Kidney (tissue), 14 donors: ENCODE measurements around the gene AP1AR. TPM values are rescaled to one million over a fixed set of nuclear protein-coding genes. Genes with fewer than 3 reads are reported as not detected.

ENCODE experiments used
- DNase-seq, 5 donors: peaks; one replicate each; pipeline ENCODE4 v3.0.0-alpha.2; 2013 to 2020
- FAIRE-seq: peaks from 2 replicates; lab custom pipeline; 2012; peaks lifted over from hg19 to GRCh38; lab: Jason Lieb, UNC
- H3K27ac ChIP-seq, 2 donors: one replicate each; pipeline ENCODE4 v1.7.0; 2013; ENCODE audit warnings: low read depth in 2 of 2, low read length in 2 of 2, inconsistent platforms in 1 of 2
- H3K27me3 ChIP-seq: one replicate; pipeline ENCODE4 v1.7.1; 2013; ENCODE audit warnings: low read length, inconsistent platforms; ENCODE audit not compliant: control insufficient read depth, insufficient read depth
- H3K36me3 ChIP-seq, 3 donors: one replicate each; pipeline versions ENCODE4 v1.7.0 to v1.7.1; 2013; ENCODE audit warnings: low read length in 3 of 3, control low read depth in 1 of 3, inconsistent platforms in 1 of 3; ENCODE audit not compliant: insufficient read depth in 3 of 3, control insufficient read depth in 2 of 3
- H3K4me1 ChIP-seq, 3 donors: one replicate each; pipeline versions ENCODE4 v1.7.0 to v1.7.1; 2013; ENCODE audit warnings: low read length in 3 of 3, inconsistent platforms in 1 of 3, low read depth in 1 of 3; ENCODE audit not compliant: control insufficient read depth in 2 of 3, insufficient read depth in 2 of 3
- H3K4me3 ChIP-seq, 3 donors: one replicate each; pipeline versions ENCODE4 v1.7.0 to v1.8.1; 2013; ENCODE audit warnings: low read length in 3 of 3, control low read depth in 1 of 3, inconsistent platforms in 1 of 3
- H3K9ac ChIP-seq, 3 donors: one replicate each; pipeline versions ENCODE4 v1.7.0 to v1.7.1; 2013; ENCODE audit warnings: low read length in 3 of 3, control low read depth in 1 of 3, inconsistent platforms in 1 of 3
- H3K9me3 ChIP-seq, 3 donors: one replicate each; pipeline versions ENCODE4 v1.7.0 to v1.7.1; 2013; ENCODE audit warnings: low read length in 3 of 3, control low read depth in 1 of 3, inconsistent platforms in 1 of 3; ENCODE audit not compliant: control insufficient read depth in 2 of 3, insufficient read depth in 1 of 3
- intact Hi-C: fragments of 100-400 bp; cut with DNase I; formaldehyde crosslinking; loops from one replicate; pipeline ENCODE4 v1.11.1; 2022
- polyA plus RNA-seq: library from polyadenylated mRNA; stranded (reverse); fragments of 350-450 nt; fragmentation: Illumina TruSeq; extraction: RNeasy Lipid Tissue Mini Kit (QIAGEN cat#74804); gene quantifications from one replicate; pipeline ENCODE4 v1.2.3, GENCODE V29; 2014; ENCODE audit warnings: low read depth, low replicate concordance; ENCODE audit not compliant: insufficient read depth
- total RNA-seq: library from RNA; stranded (reverse); fragmentation: NEBNext Ultra II Directional; extraction: Animal tissue kit (Norgen Biotek cat#: 25700); gene quantifications from one replicate; pipeline ENCODE4 v1.2.1, GENCODE V29; 2021
- TF ChIP-seq, protein P1 (sequence below): IDR thresholded peaks from 3 replicates; pipeline ENCODE4 v1.5.1; 2012; ENCODE audit warnings: mild to moderate bottlenecking, moderate library complexity, borderline replicate concordance; ENCODE audit not compliant: insufficient read depth; ENCODE audit errors: extremely low read depth
- donor health status: control.
- donor health status: control.
- donor health status: control.
- donor health status: control.
- donor health status: control.
- donor health status: DM: yes; HTN: yes; CAD: no.
- donor health status: Normal renal cell carcinoma (clear cell type).

The AP1AR gene
- total and polyA plus RNA-seq, 2 donors from 2014 or later, result 8.7 to 20.3 TPM

DNA sequence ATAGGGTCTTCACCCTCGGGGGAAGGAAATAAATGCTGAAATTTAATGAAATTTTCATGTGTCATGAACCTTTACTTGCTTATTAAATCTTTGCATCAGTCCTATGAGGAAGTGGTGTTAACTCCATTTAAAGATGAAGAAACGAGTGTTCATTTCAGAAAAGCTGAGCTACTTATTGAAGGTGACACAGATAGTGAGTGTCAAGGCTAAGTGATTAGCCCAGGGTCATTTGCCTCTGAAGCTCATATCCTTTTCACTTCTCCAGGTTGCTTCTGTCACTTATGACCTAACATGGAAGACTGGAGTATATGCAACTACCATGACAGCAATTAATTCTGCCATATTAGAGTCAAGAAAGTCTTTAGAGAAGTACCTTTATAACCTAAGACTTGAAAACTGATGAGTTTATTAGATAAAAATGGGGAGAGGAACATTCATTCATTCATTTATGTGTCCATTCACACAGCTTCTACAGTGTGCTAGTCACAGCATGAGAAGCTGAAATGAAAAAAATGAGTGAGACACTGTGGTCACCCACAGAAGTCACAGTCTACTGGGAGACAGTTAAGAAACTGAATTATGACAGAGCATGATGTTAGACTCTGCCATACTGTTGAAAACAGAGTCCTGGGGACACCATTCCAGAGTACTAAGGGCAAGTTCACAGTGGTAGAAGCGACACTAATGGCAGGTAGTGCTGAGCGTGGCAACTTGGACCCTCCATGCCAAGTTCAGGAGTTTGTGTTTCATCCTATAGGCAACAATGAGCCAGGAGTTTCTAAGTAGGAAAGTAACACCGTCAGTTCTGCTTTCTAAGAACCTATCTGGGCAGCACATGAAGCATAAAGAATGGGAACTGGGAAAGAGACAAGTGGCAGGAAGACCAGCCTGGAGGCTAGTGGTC, 86.9 kb downstream of the AP1AR start:
- Histone ChIP-seq H3K4me3 (no peak overlapping the region), H3K4me1 (no peaks in the 10 kb centered on the region), H3K36me3 (peaks cover 0 to 2% (median 0%) of the 10 kb centered on the region in 3 donors), H3K27ac (no peak overlapping the region), H3K9me3 (no peaks in the 10 kb centered on the region), H3K9ac (no peak overlapping the region), H3K27me3 (no peaks in the 10 kb centered on the region)
- FAIRE-seq (no peak), DNase-seq (no peak)
- intact Hi-C loops, result no loop called here
- TF ChIP-seq, protein P1, sequence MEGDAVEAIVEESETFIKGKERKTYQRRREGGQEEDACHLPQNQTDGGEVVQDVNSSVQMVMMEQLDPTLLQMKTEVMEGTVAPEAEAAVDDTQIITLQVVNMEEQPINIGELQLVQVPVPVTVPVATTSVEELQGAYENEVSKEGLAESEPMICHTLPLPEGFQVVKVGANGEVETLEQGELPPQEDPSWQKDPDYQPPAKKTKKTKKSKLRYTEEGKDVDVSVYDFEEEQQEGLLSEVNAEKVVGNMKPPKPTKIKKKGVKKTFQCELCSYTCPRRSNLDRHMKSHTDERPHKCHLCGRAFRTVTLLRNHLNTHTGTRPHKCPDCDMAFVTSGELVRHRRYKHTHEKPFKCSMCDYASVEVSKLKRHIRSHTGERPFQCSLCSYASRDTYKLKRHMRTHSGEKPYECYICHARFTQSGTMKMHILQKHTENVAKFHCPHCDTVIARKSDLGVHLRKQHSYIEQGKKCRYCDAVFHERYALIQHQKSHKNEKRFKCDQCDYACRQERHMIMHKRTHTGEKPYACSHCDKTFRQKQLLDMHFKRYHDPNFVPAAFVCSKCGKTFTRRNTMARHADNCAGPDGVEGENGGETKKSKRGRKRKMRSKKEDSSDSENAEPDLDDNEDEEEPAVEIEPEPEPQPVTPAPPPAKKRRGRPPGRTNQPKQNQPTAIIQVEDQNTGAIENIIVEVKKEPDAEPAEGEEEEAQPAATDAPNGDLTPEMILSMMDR, result no peak

Other genes starting within 250 kb of the AP1AR start
- gene FAM241A, start 86.3 kb upstream of the AP1AR start, total RNA-seq, result 2.9 TPM
- gene FAM241A, start 86.3 kb upstream of the AP1AR start, polyA plus RNA-seq, result 1.9 TPM
- 11.5 TPM for gene TIFA, start 54.1 kb downstream of the AP1AR start, total RNA-seq
- 5.0 TPM for gene TIFA, start 54.1 kb downstream of the AP1AR start, polyA plus RNA-seq
- 33.5 TPM for gene ALPK1, start 65.6 kb downstream of the AP1AR start, total RNA-seq
- gene ALPK1, start 65.6 kb downstream of the AP1AR start, polyA plus RNA-seq, result 5.9 TPM